Fibroblast of skin of left biceps (primary cell): ENCODE measurements around the gene CFAP61.

Experiments
- DNase-seq, 2 experiments: peaks; one replicate each; pipeline ENCODE4 v3.0.0-alpha.2; 2013; ENCODE audit warnings: low read depth in 2 of 2

Gene CFAP61

GRCh38 chr20:20364593-20365479 lies 312.5 kb downstream of the CFAP61 start:
- DNase-seq, result no peak

- no peak for DNase-seq
Measured at GRCh38 chr20:20365480-20366161, 313.3 kb downstream of the CFAP61 start.

- DNase-seq, result no peak
Measured at GRCh38 chr20:20366551-20366875, 314.2 kb downstream of the CFAP61 start.

GRCh38 chr20:20366876-20367574 lies 314.7 kb downstream of the CFAP61 start:
- no peak for DNase-seq

- no peak for DNase-seq
Measured at GRCh38 chr20:20367575-20368417, 315.5 kb downstream of the CFAP61 start, which contains the start of gene INSM1. INSM1 (plus strand) TSS chr20:20368104; CDS start chr20:20368268, 164 bp downstream.

- no peak for DNase-seq
Measured at GRCh38 chr20:20368418-20369249, 316.3 kb downstream of the CFAP61 start.

GRCh38 chr20:20369250-20370093 lies 317.1 kb downstream of the CFAP61 start:
- no peak for DNase-seq

- no peak for DNase-seq
Measured at GRCh38 chr20:20370094-20370575, 317.8 kb downstream of the CFAP61 start.

GRCh38 chr20:20371083-20371482 lies 318.8 kb downstream of the CFAP61 start:
- DNase-seq, result no peak

GRCh38 chr20:20371681-20372080 lies 319.3 kb downstream of the CFAP61 start:
- DNase-seq, result no peak

- no peak for DNase-seq
Measured at GRCh38 chr20:20373091-20373571, 320.8 kb downstream of the CFAP61 start.

GRCh38 chr20:20375862-20376261 lies 323.5 kb downstream of the CFAP61 start:
- no peak for DNase-seq

GRCh38 chr20:20386192-20386591 lies 333.9 kb downstream of the CFAP61 start:
- no peak for DNase-seq

GRCh38 chr20:20390393-20390792 lies 338.1 kb downstream of the CFAP61 start:
- no peak for DNase-seq

GRCh38 chr20:20391115-20391514 lies 338.8 kb downstream of the CFAP61 start:
- DNase-seq, result no peak

- DNase-seq, result no peak
Measured at GRCh38 chr20:20391766-20392165, 339.4 kb downstream of the CFAP61 start.

- DNase-seq, result no peak
Measured at GRCh38 chr20:20393207-20394120, 341.1 kb downstream of the CFAP61 start.

- DNase-seq, result no peak
Measured at GRCh38 chr20:20395087-20395486, 342.8 kb downstream of the CFAP61 start.
